ENCODE data around the gene EGFL8. TPM values are rescaled to one million over a fixed set of nuclear protein-coding genes. Genes with fewer than 3 reads are reported as not detected.
"Not testable (repeated sequence)": the region's sequence is repeated elsewhere in the genome, so short reads cannot be mapped to it uniquely, and the experiment has no call there.

EGFL8 gene
- total RNA-seq, 8 experiments from 2014 or later, result 5.6 to 23.9 (median 9.9) TPM

DNA sequence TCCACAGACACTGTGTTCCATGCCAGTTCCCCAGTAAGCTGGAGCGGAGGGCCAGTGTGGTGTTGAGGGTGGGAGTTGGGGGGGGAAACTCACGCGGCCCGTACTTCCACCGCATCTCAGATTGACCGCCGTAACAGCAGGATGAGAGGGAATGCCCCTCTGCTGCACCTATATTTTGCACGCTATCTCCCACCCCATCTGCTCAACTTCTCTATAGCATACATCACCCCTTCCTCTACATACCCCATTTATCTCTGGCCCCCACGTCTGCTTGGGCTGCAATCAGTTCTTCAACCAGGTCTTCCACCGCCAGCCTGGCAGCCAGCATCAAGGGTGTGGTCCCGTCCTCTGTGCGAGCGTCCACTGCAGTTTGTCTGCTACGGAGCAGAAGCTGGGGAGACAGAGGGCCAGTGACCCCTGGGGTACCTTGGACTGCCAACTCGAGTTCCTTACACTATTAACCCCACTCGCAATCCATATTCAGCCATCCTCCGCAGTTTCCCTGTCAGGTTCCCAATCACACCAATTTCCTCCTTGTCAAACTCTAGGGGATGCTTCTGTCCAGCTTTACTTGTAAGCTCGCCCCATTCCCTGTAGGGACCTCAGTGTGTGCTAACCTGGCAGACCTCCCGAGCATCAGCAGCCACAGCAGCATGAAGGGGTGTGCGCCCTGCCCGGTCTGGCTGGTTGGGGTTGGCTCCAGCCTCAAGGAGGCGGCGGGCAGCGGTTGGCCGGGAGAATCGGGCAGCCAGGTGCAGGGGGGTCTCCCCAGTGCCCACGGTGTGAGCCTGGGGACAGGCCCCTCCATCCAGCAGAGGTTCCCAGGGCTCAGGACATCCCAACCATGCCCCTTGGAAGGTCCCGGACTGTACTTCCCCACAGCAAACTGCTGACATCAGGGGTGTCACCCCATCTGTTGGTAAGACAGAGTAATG, 32.6 kb downstream of the EGFL8 start:
- in situ Hi-C loops (cut with MboI; ENCODE audit: low pct_unique_long_range_greater_than_20kb in 2 of 9, low sequenced_read_pairs in 9 of 9, unreplicated experiment in 9 of 9), result loop anchor here in 1 of 9 experiments (25.0 kb wide), 1 partner anchor 660 kb away; the partner anchor contains the start of genes ATP6V1G2, DDX39B, MCCD1 and NFKBIL1
- H3K4me3 ChIP-seq, result peak overlapping the region; percentile 43 to 63 (median 50)
- 34 to 100% (median 53%) methylated on average over 1 to 9 of the region's 28 CpGs; no CpG with 5 or more reads in 3 of the 10 experiments for WGBS, 10 experiments
- ATAC-seq (replicated peaks in 6 of 8), result no peak
- H3K27ac ChIP-seq, result peak overlapping the region; percentile 99 to 100
- peaks cover 15 to 20% of the 10 kb centered on the region in 2 donors for H3K4me1 ChIP-seq (replicated peaks in 1 of 2)

DNA sequence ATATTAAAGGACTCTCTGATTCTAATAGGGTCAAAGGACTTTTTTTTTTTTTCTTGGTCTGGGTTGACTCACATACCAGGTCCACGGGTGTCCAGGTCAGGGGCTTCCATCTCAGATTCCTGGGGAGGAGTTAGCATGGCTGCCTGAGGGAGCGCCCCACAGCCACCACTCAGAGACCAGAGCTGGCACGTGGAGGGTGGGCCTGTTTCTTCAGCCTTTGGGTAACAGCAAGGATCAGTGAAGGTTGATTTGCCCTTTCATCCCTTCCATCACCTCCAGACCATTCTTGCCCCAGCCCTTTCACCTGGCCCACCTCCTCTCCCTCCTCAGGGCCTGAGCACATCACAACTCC, 33.9 kb downstream of the EGFL8 start:
- in situ Hi-C loops (cut with MboI; ENCODE audit: low pct_unique_long_range_greater_than_20kb in 2 of 9, low sequenced_read_pairs in 9 of 9, unreplicated experiment in 9 of 9), result loop anchor here in 1 of 9 experiments (25.0 kb wide), 1 partner anchor 661 kb away; the partner anchor contains the start of genes ATP6V1G2, DDX39B, MCCD1 and NFKBIL1
- H3K27ac ChIP-seq, result no peak overlapping the region
- peaks cover 15 to 22% of the 10 kb centered on the region in 2 donors for H3K4me1 ChIP-seq (replicated peaks in 1 of 2)
- no peak for ATAC-seq (replicated peaks in 6 of 8)
- WGBS, 10 experiments, result 67 to 100% (median 82%) methylated on average over 1 to 3 of the region's 3 CpGs; no CpG with 5 or more reads in 3 of the 10 experiments
- no peak overlapping the region for H3K4me3 ChIP-seq

DNA sequence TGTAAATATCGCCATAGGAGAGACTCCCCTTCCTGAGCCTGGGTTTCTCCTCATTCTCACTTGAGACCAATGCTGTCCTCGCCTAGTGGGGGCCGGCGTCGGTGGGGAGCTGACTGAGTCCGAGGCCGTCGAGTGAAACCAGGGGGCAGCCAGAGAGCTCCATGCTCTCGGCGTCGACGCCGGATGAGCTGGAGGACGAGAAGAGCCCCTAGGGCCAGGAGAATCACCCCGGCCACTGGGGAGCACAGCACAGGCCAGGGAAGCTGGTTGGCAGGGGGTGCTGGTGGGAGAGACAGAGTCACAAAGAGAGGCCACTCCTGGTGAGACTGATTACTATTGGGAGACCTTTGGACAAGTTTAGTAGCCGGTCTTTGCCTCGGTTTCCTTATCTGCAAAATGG, 34.5 kb downstream of the EGFL8 start:
- in situ Hi-C loops (cut with MboI; ENCODE audit: low pct_unique_long_range_greater_than_20kb in 2 of 9, low sequenced_read_pairs in 9 of 9, unreplicated experiment in 9 of 9), result loop anchor here in 1 of 9 experiments (25.0 kb wide), 1 partner anchor 662 kb away; the partner anchor contains the start of genes ATP6V1G2, DDX39B, MCCD1 and NFKBIL1
- ATAC-seq (replicated peaks in 6 of 8), result no peak
- H3K4me3 ChIP-seq, result no peak overlapping the region
- 79 to 100% (median 93%) methylated on average over 5 to 12 of the region's 17 CpGs; no CpG with 5 or more reads in 5 of the 10 experiments for WGBS, 10 experiments
- no peak overlapping the region for H3K27ac ChIP-seq
- H3K4me1 ChIP-seq (replicated peaks in 1 of 2), result peaks cover 15 to 22% of the 10 kb centered on the region in 2 donors

DNA sequence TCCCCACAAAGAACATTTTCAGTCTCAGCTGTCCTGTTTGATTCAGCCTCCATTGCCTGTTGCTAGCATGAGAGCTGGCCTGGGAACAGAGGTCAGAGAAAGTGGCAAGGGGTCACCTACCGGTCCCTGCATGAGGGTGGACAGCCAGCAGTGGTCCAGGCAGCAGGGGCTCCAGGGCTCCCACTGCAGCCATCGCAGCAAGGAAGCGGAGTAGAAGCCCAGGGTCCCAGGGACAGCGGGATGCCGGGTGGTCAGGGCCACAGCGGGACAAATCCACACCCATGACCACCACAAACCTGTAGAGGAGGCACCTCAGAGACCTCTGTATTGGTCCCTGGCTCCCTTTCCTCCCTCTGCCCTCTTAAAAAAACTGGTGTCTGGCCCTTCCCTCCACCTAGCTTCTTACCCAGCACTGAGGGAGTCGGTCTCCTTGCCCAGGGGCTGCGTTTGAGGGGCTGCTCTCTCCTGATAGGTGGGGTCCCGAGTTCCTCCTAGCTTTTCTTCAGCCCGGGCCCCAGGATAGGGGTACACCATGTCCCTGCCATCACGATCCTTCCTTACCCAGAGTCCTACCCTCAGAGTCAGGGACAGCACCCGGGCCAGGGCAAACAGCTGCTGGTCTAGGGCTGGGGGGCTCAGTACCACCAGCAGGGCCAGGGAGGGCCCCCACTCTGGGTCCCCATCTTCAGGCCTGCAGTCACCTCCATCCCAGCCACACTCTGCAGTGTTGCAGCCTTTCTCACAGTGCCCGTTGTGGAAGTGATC, 36.5 kb downstream of the EGFL8 start:
- ATAC-seq (replicated peaks in 6 of 8), result no peak
- Histone ChIP-seq H3K27ac (no peak overlapping the region), H3K4me1 (replicated peaks in 1 of 2) (peaks cover 11 to 15% of the 10 kb centered on the region in 2 donors), H3K4me3 (no peak overlapping the region)
- 20 to 93% (median 83%) methylated on average over 1 to 3 of the region's 13 CpGs; no CpG with 5 or more reads in 4 of the 10 experiments for WGBS, 10 experiments
- in situ Hi-C loops (cut with MboI; ENCODE audit: low pct_unique_long_range_greater_than_20kb in 2 of 9, low sequenced_read_pairs in 9 of 9, unreplicated experiment in 9 of 9), result no loop called here

DNA sequence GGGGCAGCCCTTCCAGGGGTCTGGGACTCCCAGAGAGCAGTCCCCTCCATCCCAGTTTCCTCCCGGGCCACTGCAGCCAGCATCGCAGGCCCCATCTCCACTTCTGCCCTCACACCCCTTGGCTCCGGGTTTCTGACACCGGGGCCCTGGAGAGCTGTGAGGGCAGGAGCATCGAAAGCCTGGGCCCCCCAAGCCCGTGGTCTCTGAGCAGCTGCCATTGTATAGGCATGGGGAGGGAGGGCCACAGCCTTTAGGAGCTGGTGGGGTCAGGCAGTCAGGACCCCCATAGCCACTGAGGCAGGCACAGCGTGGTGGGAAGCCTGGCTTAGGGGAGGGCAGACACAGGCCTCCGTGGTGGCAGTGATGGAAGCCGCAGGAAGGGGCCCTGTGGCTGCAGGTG, 37.8 kb downstream of the EGFL8 start:
- Histone ChIP-seq H3K4me1 (replicated peaks in 1 of 2) (peaks cover 4 to 10% of the 10 kb centered on the region in 2 donors), H3K27ac (no peak overlapping the region), H3K4me3 (no peak overlapping the region)
- in situ Hi-C loops (cut with MboI; ENCODE audit: low pct_unique_long_range_greater_than_20kb in 2 of 9, low sequenced_read_pairs in 9 of 9, unreplicated experiment in 9 of 9), result no loop called here
- ATAC-seq (replicated peaks in 6 of 8), result no peak
- WGBS, 10 experiments, result 100% methylated on average over 1 of the region's 9 CpGs; no CpG with 5 or more reads in 9 of the 10 experiments

DNA sequence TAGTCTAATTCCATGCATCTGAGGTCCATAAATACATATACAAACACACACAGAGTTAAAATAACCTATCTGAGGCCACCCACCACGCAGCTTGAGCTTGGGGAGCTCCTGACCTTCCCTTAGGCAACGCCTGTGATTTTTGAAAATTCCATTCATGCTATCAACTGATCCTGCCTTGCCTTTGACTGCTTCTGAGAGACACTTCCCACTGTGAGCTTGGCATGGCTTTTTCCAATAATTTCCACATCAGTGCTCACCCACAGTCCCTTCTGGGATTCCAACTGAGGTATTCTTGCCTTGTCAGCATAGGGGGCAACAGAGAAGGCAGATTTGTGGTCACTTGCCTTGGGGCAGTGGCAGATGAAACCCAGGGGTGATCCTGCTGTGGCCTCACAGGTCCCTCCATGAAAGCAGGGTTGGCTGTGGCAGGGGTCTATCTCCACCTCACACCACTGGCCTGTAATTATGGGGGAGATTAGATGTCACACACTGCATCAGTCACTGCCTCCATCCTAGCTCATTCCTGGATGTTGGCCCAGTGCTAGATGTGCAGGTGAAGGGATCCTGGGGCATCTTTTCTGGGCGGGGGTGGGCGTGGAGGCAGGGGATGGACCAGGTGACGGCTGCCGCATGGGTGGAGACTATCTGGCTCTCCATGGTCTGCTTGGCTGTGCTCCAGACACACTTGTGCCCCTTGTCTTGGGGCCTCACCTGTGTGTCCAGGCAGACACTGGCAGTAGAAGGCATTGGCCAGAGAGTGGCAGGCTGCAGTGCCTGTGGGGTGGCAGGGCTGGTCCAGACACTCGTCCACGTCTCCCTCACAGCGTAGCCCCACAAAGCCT, 39.3 kb downstream of the EGFL8 start:
- peaks cover 0 to 2% of the 10 kb centered on the region in 2 donors for H3K4me1 ChIP-seq (replicated peaks in 1 of 2)
- in situ Hi-C loops (cut with MboI; ENCODE audit: low pct_unique_long_range_greater_than_20kb in 2 of 9, low sequenced_read_pairs in 9 of 9, unreplicated experiment in 9 of 9), result no loop called here
- WGBS, 10 experiments, result 10 to 83% (median 41%) methylated on average over 1 to 4 of the region's 9 CpGs; no CpG with 5 or more reads in 4 of the 10 experiments
- peak in 6 of 8 experiments; percentile 16 to 95 (median 61) for ATAC-seq (replicated peaks in 6 of 8)
- H3K4me3 ChIP-seq, result no peak overlapping the region
- no peak overlapping the region for H3K27ac ChIP-seq

DNA sequence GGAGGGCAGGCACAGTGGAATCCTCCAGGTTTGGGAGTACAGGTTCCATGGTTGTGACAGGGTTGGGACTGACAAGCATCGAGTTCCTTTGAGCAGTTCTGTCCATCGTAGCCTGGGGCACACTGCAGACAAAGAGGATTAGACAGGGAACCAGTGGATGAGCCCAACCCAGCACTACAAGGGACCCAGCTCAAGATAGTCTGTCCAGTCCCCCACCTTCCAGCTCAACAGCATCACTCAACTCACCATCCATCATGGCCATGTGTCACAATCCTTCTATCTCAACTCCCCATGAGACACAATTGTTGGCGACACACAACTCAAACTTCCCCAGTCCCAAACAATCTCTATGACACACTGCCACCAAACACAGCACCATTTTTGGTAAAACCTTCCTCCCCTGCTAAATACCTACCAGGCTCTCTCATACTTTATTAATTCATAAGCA, 39.9 kb downstream of the EGFL8 start:
- 83 to 100% (median 85%) methylated on average over 1 to 3 of the region's 3 CpGs; no CpG with 5 or more reads in 6 of the 10 experiments for WGBS, 10 experiments
- Histone ChIP-seq H3K4me3 (no peak overlapping the region), H3K27ac (no peak overlapping the region), H3K4me1 (replicated peaks in 1 of 2) (peaks cover 0 to 2% of the 10 kb centered on the region in 2 donors)
- in situ Hi-C loops (cut with MboI; ENCODE audit: low pct_unique_long_range_greater_than_20kb in 2 of 9, low sequenced_read_pairs in 9 of 9, unreplicated experiment in 9 of 9), result no loop called here
- ATAC-seq (replicated peaks in 6 of 8), result no peak

DNA sequence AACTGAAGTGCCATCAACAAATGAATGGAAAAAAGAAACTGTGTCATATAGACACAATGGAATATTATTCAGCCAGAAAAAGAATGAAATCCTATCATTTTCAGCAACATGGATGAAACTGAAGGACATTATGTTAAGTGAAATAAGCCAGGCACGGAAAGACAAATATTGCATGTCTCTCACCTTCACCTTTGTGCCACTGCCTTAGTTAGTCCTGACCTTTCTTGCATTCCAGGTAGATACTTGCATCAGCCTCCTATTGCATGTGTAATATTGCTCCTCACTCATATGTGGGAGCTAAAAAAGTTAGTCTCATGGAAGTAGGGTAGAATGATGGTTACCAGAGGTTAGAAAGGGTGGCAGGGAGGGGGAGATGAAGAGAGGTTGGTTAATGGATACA, 44.6 kb downstream of the EGFL8 start:
- no peaks in the 10 kb centered on the region for H3K4me1 ChIP-seq (replicated peaks in 1 of 2)
- ATAC-seq (replicated peaks in 6 of 8), result no peak
- H3K4me3 ChIP-seq, result no peak overlapping the region
- in situ Hi-C loops (cut with MboI; ENCODE audit: low pct_unique_long_range_greater_than_20kb in 2 of 9, low sequenced_read_pairs in 9 of 9, unreplicated experiment in 9 of 9), result no loop called here
- WGBS, 10 experiments, result 0 to 80% (median 51%) methylated on average over 1 of the region's 1 CpG; no CpG with 5 or more reads in 2 of the 10 experiments
- no peak overlapping the region for H3K27ac ChIP-seq

DNA sequence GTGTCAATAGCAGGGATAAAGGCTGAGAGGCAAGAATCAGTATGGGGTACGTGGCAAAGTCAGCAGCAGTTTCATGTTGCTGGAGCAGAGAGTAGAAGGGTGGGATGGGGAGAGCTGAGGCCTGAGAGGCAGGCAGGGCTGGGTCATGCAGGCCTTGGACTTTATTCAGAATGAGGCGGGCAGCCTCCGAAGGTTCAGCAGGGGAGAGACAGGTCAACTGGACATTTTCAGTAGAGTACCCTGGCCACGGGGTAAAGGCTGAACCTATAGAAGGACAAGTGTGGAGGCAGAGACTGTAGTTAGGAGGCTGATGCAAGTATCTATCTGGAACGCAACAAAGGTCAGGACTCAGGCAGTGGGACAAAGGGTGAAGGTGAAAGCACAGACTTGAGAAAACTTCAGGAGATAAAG, 45.8 kb downstream of the EGFL8 start:
- in situ Hi-C loops (cut with MboI; ENCODE audit: low pct_unique_long_range_greater_than_20kb in 2 of 9, low sequenced_read_pairs in 9 of 9, unreplicated experiment in 9 of 9), result no loop called here
- 0 to 78% (median 50%) methylated on average over 1 to 4 of the region's 5 CpGs; no CpG with 5 or more reads in 3 of the 10 experiments for WGBS, 10 experiments
- no peaks in the 10 kb centered on the region for H3K4me1 ChIP-seq (replicated peaks in 1 of 2)
- H3K4me3 ChIP-seq, result no peak overlapping the region
- H3K27ac ChIP-seq, result no peak overlapping the region
- no peak for ATAC-seq (replicated peaks in 6 of 8)

DNA sequence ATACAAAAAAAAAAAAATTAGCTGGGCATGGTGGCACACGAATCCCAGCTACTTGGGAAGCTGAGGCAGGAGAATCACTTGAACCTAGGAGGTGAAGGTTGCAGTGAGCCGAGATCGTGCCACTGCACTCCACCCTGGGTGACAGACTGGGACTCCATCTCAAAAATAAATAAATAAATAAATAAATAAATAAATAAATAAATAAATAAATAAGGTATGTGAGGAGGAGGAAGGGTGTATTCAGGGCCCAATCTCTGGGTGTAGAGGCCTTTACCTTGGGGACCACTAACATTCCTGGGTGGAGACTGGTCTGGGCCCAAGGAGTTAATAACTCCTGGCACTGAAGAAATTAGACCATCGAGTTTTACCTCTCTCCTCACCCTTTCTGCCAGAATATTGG, 47.0 kb downstream of the EGFL8 start:
- ATAC-seq (replicated peaks in 6 of 8); in situ Hi-C loops (cut with MboI; ENCODE audit: low pct_unique_long_range_greater_than_20kb in 2 of 9, low sequenced_read_pairs in 9 of 9, unreplicated experiment in 9 of 9): not testable (repeated sequence)
- WGBS, 10 experiments, result 25 to 100% (median 78%) methylated on average over 1 to 4 of the region's 4 CpGs; no CpG with 5 or more reads in 3 of the 10 experiments

DNA sequence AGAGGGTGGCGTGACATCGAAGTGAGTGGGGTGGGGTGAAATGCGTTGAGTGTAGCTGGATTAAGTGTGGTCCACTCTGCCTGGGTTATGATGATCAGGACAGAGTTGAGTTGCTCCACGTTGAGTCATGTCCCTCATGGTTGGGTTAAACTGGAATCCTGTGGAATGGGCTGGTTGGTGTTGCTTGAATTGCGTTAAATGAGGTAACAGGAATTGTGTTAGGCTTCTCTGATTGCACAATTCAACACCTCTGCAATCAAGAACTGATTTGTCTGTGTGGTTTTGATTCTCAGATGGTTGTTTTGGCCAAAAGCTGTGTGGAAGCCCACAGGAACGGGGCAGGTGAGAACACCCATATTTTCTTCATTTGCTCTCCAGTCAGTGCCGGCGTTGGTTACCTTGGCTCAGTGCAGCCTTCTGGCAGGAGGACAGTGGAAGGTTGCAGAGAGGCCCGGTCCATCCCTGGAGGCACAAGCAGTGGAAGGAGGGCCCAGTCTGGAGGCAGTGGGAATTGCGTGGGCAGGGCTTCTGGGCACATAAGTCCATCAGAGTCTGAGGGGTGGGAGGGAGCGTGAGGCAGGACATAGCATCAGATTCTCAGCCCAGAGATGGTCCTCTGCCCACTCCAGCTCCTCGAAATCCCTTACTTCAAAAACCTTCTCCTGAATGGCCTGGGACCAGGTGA, 47.8 kb downstream of the EGFL8 start:
- ATAC-seq (replicated peaks in 6 of 8), result no peak
- 20 to 100% (median 76%) methylated on average over 1 to 7 of the region's 12 CpGs for WGBS, 10 experiments

More for the DNA sequence above, 47.0 kb downstream of the EGFL8 start:
- not testable (repeated sequence) for H3K4me1 ChIP-seq (replicated peaks in 1 of 2); H3K27ac ChIP-seq; H3K4me3 ChIP-seq

More for the DNA sequence above, 47.8 kb downstream of the EGFL8 start:
- in situ Hi-C loops (cut with MboI; ENCODE audit: low pct_unique_long_range_greater_than_20kb in 2 of 9, low sequenced_read_pairs in 9 of 9, unreplicated experiment in 9 of 9), result no loop called here
- Histone ChIP-seq H3K4me3 (no peak overlapping the region), H3K27ac (no peak overlapping the region), H3K4me1 (replicated peaks in 1 of 2) (no peaks in the 10 kb centered on the region)

Measured in motor neuron (in vitro differentiated cells).